HT-29 (cell line): ENCODE data around the gene SUGP1. TPM values are rescaled to one million over a fixed set of nuclear protein-coding genes. Genes with fewer than 3 reads are reported as not detected.

Source experiments
- DNase-seq: peaks from one replicate; pipeline ENCODE4 v3.0.0-alpha.2; 2015; ENCODE audit warnings: low spot score
- total RNA-seq: library from RNA; depleted of rRNA; stranded (reverse); fragments of >200 nt; shearing (Covaris generic); gene quantifications from 2 replicates; pipeline ENCODE4 v1.2.3, GENCODE V29; 2014

Gene SUGP1
- total RNA-seq, 1 experiment from 2014 or later: 27.8 TPM

GRCh38 chr19:19342086-19343015, 22.0 kb upstream of the SUGP1 start:
- DNase-seq: peak; percentile 67

GRCh38 chr19:19341026-19341425, 20.7 kb upstream of the SUGP1 start:
- no peak for DNase-seq

GRCh38 chr19:19338082-19338481, 17.8 kb upstream of the SUGP1 start:
- DNase-seq: no peak

- DNase-seq: no peak
These were observed 16.8 kb upstream of the SUGP1 start for GRCh38 chr19:19337120-19337519.

GRCh38 chr19:19336597-19336996, 16.3 kb upstream of the SUGP1 start:
- no peak for DNase-seq

GRCh38 chr19:19335408-19336158, 15.3 kb upstream of the SUGP1 start:
- no peak for DNase-seq

- no peak for DNase-seq
These were observed 14.7 kb upstream of the SUGP1 start for GRCh38 chr19:19334989-19335344.

GRCh38 chr19:19334063-19334988, 14.0 kb upstream of the SUGP1 start:
- DNase-seq: no peak

GRCh38 chr19:19329126-19329525, 8.8 kb upstream of the SUGP1 start:
- DNase-seq: no peak

- no peak for DNase-seq
These were observed 7.4 kb upstream of the SUGP1 start for GRCh38 chr19:19327672-19328071.

- no peak for DNase-seq
These were observed 3.9 kb upstream of the SUGP1 start for GRCh38 chr19:19324059-19324770.

- DNase-seq: peak; percentile 8
These were observed 850 bp upstream of the SUGP1 start for GRCh38 chr19:19321141-19321577.

GRCh38 chr19:19319732-19320360, 463 bp downstream of the SUGP1 start:
- peak; percentile 7 for DNase-seq

- DNase-seq: no peak
These were observed 4.2 kb downstream of the SUGP1 start for GRCh38 chr19:19316082-19316481.

- no peak for DNase-seq
These were observed 4.9 kb downstream of the SUGP1 start for GRCh38 chr19:19315444-19315843.

- DNase-seq: no peak
These were observed 11.9 kb downstream of the SUGP1 start for GRCh38 chr19:19308373-19308772.

- no peak for DNase-seq
These were observed 14.1 kb downstream of the SUGP1 start for GRCh38 chr19:19306191-19306590.

- no peak for DNase-seq
These were observed 14.6 kb downstream of the SUGP1 start for GRCh38 chr19:19305696-19306095.

- no peak for DNase-seq
These were observed 15.2 kb downstream of the SUGP1 start for GRCh38 chr19:19305066-19305465.

- no peak for DNase-seq
These were observed 15.9 kb downstream of the SUGP1 start for GRCh38 chr19:19304186-19304965.
